Right lobe of liver (tissue), 6 donors: ENCODE measurements around the gene GAPVD1. TPM values are rescaled to one million over a fixed set of nuclear protein-coding genes. Genes with fewer than 3 reads are reported as not detected.
"Not testable (repeated sequence)": the region's sequence is repeated elsewhere in the genome, so short reads cannot be mapped to it uniquely, and the experiment has no call there.

Source experiments
- ATAC-seq, 4 donors: fragments of 200-7000 bp; cut with Tn5 transposase; one replicate each; pipeline ENCODE4 v1.9.1; 2020; ENCODE audit warnings: mild to moderate bottlenecking in 4 of 4, moderate library complexity in 4 of 4
- DNase-seq, 3 donors: peaks; one replicate each; pipeline ENCODE4 v3.0.0-alpha.2; 2020
- H3K27ac ChIP-seq, 3 donors: fragments of 200-600 bp; one replicate each; pipeline ENCODE4 v1.8.0; 2022
- H3K27me3 ChIP-seq, 2 donors: fragments of 200-600 bp; one replicate each; pipeline ENCODE4 v1.8.0; 2022
- H3K36me3 ChIP-seq, 4 donors: fragments of 200-600 bp; sonication (generic) in 1 of 4; one replicate each; pipeline versions ENCODE4 v1.5.1 to v1.8.0; 2017 to 2022; ENCODE audit warnings: control low read depth in 1 of 4
- H3K4me1 ChIP-seq, 4 donors: fragments of 200-600 bp; sonication (generic) in 1 of 4; one replicate each; pipeline versions ENCODE4 v1.5.1 to v1.8.0; 2017 to 2022; ENCODE audit warnings: control low read depth in 1 of 4
- H3K4me3 ChIP-seq, 3 donors: fragments of 200-600 bp; one replicate each; pipeline ENCODE4 v1.8.0; 2022
- H3K9me3 ChIP-seq, 4 donors: fragments of 200-600 bp; sonication (generic) in 1 of 4; one replicate each; pipeline versions ENCODE4 v1.5.1 to v1.8.0; 2017 to 2022; ENCODE audit warnings: control low read depth in 1 of 4
- POLR2A ChIP-seq: fragments of 450-650 bp; IDR thresholded peaks from one replicate; pipeline ENCODE4 v1.6.1; 2017; ENCODE audit warnings: antibody characterized with exemption, mild to moderate bottlenecking
- WGBS: methylation state at CpG from one replicate; pipeline ENCODE4 v1.1.6; 2018; ENCODE audit warnings: low coverage, low lambda C conversion rate; ENCODE audit not compliant: insufficient coverage; ENCODE audit errors: missing lambda C conversion rate; 5-methylcytosine and 5-hydroxymethylcytosine counted together
- intact Hi-C, 2 donors: fragments of 100-400 bp; cut with DNase I; formaldehyde crosslinking; loops; one replicate each; pipeline versions ENCODE4 v1.11.2 to v1.14.1; 2022
- total RNA-seq, 6 experiments: library from RNA; depleted of rRNA in 2 of 6; stranded (reverse); fragments of >200 nt in 2 of 6; fragmentation: NEBNext Ultra II Directional in 3 of 6; extraction: Animal tissue kit (Norgen Biotek cat#: 25700) in 3 of 6; gene quantifications; one replicate each; pipeline versions ENCODE4 v1.1.0 to v1.2.4, GENCODE V29; 2016 to 2023
- TF ChIP-seq, protein P1 (sequence below), 4 donors: fragments of 200-600 bp in 3 of 4; fragments of 450-650 bp in 1 of 4; IDR thresholded peaks; one replicate each; pipeline versions ENCODE4 v1.5.1 to v1.8.0; 2016 to 2022; ENCODE audit warnings: antibody characterized with exemption in 4 of 4, mild to moderate bottlenecking in 2 of 4
- donor health status: DM: no; HTN: yes; CAD: no.
- donor health status: DM: no; HTN: no; CAD: no.
- donor health status: DM: no; HTN: no; CAD: no.
- donor health status: DM: no; HTN: yes; CAD: no.
- donor health status: DM: no; HTN: yes; CAD: no.

Gene GAPVD1
- total RNA-seq, 6 experiments from 2014 or later: 15.7 to 24.1 (median 21.1) TPM

DNA sequence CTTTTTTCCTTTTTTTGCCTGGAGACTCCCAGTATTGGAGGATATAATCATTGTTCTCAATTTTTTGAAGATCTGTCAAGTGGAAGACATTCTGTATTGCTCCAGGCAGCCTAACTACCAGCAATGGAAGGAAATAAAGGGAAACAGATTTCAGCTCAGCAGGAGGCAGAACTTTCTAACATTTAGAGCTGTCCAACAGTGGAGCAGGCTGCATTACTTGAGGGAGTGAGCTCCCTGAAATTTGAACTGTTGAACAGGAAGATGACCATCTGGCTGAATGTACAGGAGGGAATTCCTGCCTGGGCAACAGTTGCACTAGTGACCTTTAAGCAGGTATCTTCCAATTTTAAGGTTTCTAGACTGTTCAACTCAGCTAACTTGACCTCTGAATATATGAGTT lies 1.1 kb upstream of the GAPVD1 start:
- DNase-seq: no peak
- Histone ChIP-seq H3K36me3 (no peaks in the 10 kb centered on the region), H3K9me3 (no peaks in the 10 kb centered on the region), H3K4me1 (peaks cover 0 to 24% (median 0%) of the 10 kb centered on the region in 4 donors), H3K4me3 (peak overlapping the region in 1 of 3 donors; percentile 93), H3K27me3 (no peaks in the 10 kb centered on the region), H3K27ac (no peak overlapping the region)
- intact Hi-C loops: no loop called here
- TF ChIP-seq, protein P1, sequence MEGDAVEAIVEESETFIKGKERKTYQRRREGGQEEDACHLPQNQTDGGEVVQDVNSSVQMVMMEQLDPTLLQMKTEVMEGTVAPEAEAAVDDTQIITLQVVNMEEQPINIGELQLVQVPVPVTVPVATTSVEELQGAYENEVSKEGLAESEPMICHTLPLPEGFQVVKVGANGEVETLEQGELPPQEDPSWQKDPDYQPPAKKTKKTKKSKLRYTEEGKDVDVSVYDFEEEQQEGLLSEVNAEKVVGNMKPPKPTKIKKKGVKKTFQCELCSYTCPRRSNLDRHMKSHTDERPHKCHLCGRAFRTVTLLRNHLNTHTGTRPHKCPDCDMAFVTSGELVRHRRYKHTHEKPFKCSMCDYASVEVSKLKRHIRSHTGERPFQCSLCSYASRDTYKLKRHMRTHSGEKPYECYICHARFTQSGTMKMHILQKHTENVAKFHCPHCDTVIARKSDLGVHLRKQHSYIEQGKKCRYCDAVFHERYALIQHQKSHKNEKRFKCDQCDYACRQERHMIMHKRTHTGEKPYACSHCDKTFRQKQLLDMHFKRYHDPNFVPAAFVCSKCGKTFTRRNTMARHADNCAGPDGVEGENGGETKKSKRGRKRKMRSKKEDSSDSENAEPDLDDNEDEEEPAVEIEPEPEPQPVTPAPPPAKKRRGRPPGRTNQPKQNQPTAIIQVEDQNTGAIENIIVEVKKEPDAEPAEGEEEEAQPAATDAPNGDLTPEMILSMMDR (IDR thresholded peaks at IDR 0.05): no peak
- TF ChIP-seq POLR2A: no peak
- no peak for ATAC-seq

DNA sequence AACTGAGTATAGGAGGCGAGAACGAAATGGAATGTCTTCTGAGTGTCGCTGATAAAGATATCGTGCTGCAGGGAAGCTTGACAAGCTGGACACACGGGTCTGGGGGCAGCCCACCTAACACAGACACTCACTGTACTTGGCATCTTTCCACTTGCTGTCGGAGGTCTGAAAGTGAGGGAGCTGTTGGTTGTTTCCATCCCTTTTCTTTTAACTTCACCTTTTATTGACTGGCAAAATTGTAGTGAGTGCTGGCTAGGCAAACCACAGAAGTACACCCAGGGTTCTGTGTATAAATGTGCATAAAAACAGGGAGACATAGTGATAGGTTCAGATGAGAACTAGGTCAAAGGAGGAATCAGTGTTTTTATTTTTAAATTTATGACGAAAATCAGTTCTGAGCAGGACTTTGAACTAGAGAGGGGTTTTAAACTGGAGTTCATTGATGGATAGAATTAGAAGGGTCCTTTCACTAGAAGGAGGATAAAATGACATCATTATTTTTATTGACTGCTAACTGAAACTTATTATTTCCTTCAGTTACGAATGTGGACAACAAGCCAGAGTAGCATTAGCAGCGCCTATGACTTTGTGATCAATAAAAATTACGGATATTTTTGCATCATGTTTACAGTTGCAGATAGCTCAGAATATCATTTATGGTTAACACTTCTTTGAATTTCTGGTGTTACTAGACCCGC lies 817 bp downstream of the GAPVD1 start:
- intact Hi-C loops: no loop called here
- peaks cover 0 to 2% (median 0%) of the 10 kb centered on the region in 4 donors for H3K36me3 ChIP-seq
- 10% methylated on average over 11 of the region's 11 CpGs for WGBS
- H3K27ac ChIP-seq: peak overlapping the region in 2 of 3 donors; percentile 59 to 82
- H3K4me1 ChIP-seq: peaks cover 0 to 24% (median 0%) of the 10 kb centered on the region in 4 donors
- no peaks in the 10 kb centered on the region for H3K9me3 ChIP-seq
- ATAC-seq (peak in 1 of 4 donors; percentile 3), DNase-seq (no peak)
- TF ChIP-seq, protein P1 (IDR thresholded peaks at IDR 0.05): no peak
- TF ChIP-seq POLR2A: no peak
- peak overlapping the region; percentile 93 to 99 (median 98) for H3K4me3 ChIP-seq
- no peaks in the 10 kb centered on the region for H3K27me3 ChIP-seq

DNA sequence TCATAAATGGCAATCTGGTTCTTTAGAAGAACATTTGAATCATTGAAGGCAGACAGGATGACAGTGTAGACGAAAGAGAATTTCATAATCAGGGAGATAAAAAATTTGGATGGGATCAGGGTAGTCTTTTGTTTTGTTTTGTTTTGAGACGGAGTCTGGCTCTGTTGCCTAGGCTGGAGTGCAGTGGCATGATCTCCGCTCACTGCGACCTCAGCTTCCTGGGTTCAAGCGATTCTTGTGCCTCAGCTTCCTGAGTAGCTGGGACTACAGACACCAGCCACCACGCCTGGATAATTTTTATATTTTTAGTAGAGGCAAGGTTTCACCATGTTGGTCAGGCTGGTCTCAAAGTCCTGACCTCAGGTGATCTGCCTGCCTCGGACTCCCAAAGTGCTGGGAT lies 2.4 kb downstream of the GAPVD1 start:
- H3K4me3 ChIP-seq, intact Hi-C loops, H3K27me3 ChIP-seq, H3K27ac ChIP-seq, H3K36me3 ChIP-seq, DNase-seq, ATAC-seq, H3K9me3 ChIP-seq: not testable (repeated sequence)
- peaks cover 0 to 21% (median 0%) of the 10 kb centered on the region in 4 donors for H3K4me1 ChIP-seq
- 42% methylated on average over 7 of the region's 7 CpGs for WGBS

DNA sequence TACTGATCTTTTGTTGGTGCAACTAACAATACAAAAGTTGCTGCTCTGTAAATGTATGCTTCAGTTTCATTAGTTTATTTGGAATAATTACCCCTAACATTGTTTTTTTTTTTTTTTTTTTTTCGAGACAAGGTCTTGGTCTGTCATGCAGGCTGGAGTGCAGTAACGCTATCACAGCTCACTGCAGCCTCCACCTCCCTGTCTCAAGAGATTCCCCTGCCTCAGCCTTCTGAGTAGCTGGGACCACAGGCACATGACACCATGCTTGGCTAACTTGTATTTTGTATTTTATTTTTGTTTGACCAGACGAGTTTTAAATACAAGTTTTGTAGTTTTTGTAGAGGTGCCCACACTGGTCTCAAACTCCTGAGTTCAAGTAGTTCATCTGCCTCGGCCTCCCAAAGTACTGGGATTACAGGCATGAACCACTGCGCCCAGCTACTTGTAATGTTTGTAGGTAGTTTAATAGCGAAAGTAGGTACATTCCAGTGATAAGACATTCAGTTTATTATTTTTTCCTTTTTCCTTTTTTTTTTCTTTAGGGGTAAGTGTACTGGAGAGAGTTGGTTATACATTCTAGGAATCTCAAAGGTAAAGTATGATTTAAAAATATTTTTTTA lies 6.9 kb downstream of the GAPVD1 start:
- Histone ChIP-seq H3K9me3 (no peaks in the 10 kb centered on the region), H3K4me1 (peaks cover 0 to 24% (median 11%) of the 10 kb centered on the region in 4 donors), H3K4me3 (no peak overlapping the region), H3K27ac (no peak overlapping the region), H3K36me3 (peaks cover 0 to 2% (median 0%) of the 10 kb centered on the region in 4 donors), H3K27me3 (no peaks in the 10 kb centered on the region)
- WGBS: 81% methylated on average over 5 of the region's 6 CpGs
- DNase-seq (no peak), ATAC-seq (no peak)
- intact Hi-C loops: no loop called here
- no peak for TF ChIP-seq POLR2A
- TF ChIP-seq, protein P1 (IDR thresholded peaks at IDR 0.05): no peak

DNA sequence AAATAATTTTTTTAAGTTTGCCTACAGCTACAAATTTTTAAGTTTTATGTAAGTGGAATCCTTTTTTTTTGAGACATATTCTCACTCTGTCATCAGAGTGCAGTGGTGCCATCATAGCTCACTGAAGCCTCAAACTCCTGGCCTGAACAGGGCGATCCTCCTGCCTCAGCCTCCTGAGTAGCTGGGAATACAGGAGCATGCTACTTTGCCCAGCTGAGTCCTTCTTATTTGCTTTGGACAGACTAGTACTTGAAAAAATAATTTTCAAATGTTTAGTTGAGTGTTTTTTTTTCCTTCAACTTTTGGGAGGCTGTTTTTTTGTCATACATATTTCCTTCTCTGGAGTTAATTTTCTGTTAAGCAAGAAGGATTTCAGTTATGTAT lies 7.4 kb downstream of the GAPVD1 start:
- H3K4me3 ChIP-seq: no peak overlapping the region
- intact Hi-C loops: no loop called here
- no peak overlapping the region for H3K27ac ChIP-seq
- peaks cover 0 to 24% (median 11%) of the 10 kb centered on the region in 4 donors for H3K4me1 ChIP-seq
- H3K9me3 ChIP-seq: no peaks in the 10 kb centered on the region
- ATAC-seq: no peak
- 100% methylated on average over 1 of the region's 1 CpG for WGBS
- no peak for DNase-seq
- no peaks in the 10 kb centered on the region for H3K27me3 ChIP-seq
- H3K36me3 ChIP-seq: peaks cover 0 to 2% (median 0%) of the 10 kb centered on the region in 4 donors
- no peak for TF ChIP-seq POLR2A
- TF ChIP-seq, protein P1 (IDR thresholded peaks at IDR 0.05): no peak
